IMR-90 (cell line): ENCODE data around the gene VPS35L. TPM values are rescaled to one million over a fixed set of nuclear protein-coding genes. Genes with fewer than 3 reads are reported as not detected.

Experiments
- ATAC-seq: fragments of 200-7000 bp; cut with Tn5 transposase; 2 replicates; pipeline ENCODE4 v1.9.1; 2020; ENCODE audit warnings: low read depth, mild to moderate bottlenecking, moderate library complexity
- BruUV-seq: library from RNA; stranded (reverse); fragments of 400-500 nt; replicated peaks from 2 replicates; lab custom pipeline; 2021; lab: Mats Ljungman, UMichigan
- CTCF ChIA-PET: fragments of 300-600 bp; formaldehyde crosslinking; extraction: SDS; loops from one replicate; lab custom pipeline; 2021; ENCODE audit warnings: antibody characterized with exemption; lab: Yijun Ruan, JAX
- POLR2A ChIA-PET: fragments of 300-600 bp; sonication (Branson Sonifier 250); formaldehyde crosslinking; loops from one replicate; lab custom pipeline; 2022; ENCODE audit warnings: antibody characterized with exemption; ENCODE audit not compliant: unreplicated experiment; lab: Charles Lee
- DNase-seq: peaks from one replicate; pipeline ENCODE4 v3.0.0; 2013
- H2AFZ ChIP-seq: replicated peaks from 2 replicates; pipeline ENCODE3; 2013; ENCODE audit warnings: low read length, mild to moderate bottlenecking; ENCODE audit not compliant: poor library complexity
- H2AK5ac ChIP-seq: 2 replicates; pipeline ENCODE4 v1.6.1; 2013; ENCODE audit warnings: low read depth, low read length, inconsistent platforms
- H2AK9ac ChIP-seq: replicated peaks from 2 replicates; pipeline ENCODE3; 2013; ENCODE audit warnings: mild to moderate bottlenecking, low read depth, low read length, moderate library complexity; ENCODE audit not compliant: poor library complexity
- H2BK120ac ChIP-seq: 2 replicates; pipeline ENCODE4 v1.6.1; 2013; ENCODE audit warnings: low read depth, low read length, inconsistent platforms
- H2BK15ac ChIP-seq: 3 replicates; pipeline ENCODE4 v1.6.1; 2013; ENCODE audit warnings: low read depth, low read length, inconsistent platforms
- H2BK20ac ChIP-seq: 2 replicates; pipeline ENCODE4 v1.6.1; 2013; ENCODE audit warnings: low read depth, mild to moderate bottlenecking, inconsistent platforms, low read length, moderate library complexity
- H2BK5ac ChIP-seq: 2 replicates; pipeline ENCODE4 v1.6.1; 2013; ENCODE audit warnings: mild to moderate bottlenecking, low read depth, low read length, inconsistent platforms; ENCODE audit not compliant: poor library complexity, severe bottlenecking
- H3K14ac ChIP-seq: replicated peaks from 2 replicates; pipeline ENCODE4 v1.6.1; 2013; ENCODE audit warnings: low read depth, low read length, inconsistent platforms
- H3K18ac ChIP-seq: 2 replicates; pipeline ENCODE4 v1.6.1; 2013; ENCODE audit warnings: low read depth, low read length, control low read depth
- H3K23ac ChIP-seq: 2 replicates; pipeline ENCODE4 v1.6.1; 2013; ENCODE audit warnings: low read depth, low read length, inconsistent platforms
- H3K27ac ChIP-seq: 2 replicates; pipeline ENCODE4 v1.5.1; 2013; ENCODE audit warnings: mild to moderate bottlenecking, control low read depth, low read length; ENCODE audit not compliant: insufficient read depth
- H3K27me3 ChIP-seq: 2 replicates; pipeline ENCODE4 v1.6.1; 2013; ENCODE audit warnings: low read length; ENCODE audit not compliant: control insufficient read depth, insufficient read depth
- H3K36me3 ChIP-seq: 2 replicates; pipeline ENCODE4 v1.6.1; 2013; ENCODE audit warnings: low read length, mixed read lengths; ENCODE audit not compliant: control insufficient read depth, insufficient read depth
- H3K4ac ChIP-seq: 2 replicates; pipeline ENCODE4 v1.6.1; 2013; ENCODE audit warnings: low read depth, low read length, inconsistent platforms
- H3K4me1 ChIP-seq: 2 replicates; pipeline ENCODE4 v1.6.1; 2013; ENCODE audit warnings: low read length, mixed read lengths; ENCODE audit not compliant: control insufficient read depth, insufficient read depth
- H3K4me2 ChIP-seq: 2 replicates; pipeline ENCODE4 v1.6.1; 2013; ENCODE audit warnings: low read depth, mild to moderate bottlenecking, control low read depth, low read length, moderate library complexity
- H3K4me3 ChIP-seq: 2 replicates; pipeline ENCODE4 v1.5.1; 2013; ENCODE audit warnings: low read depth, mild to moderate bottlenecking, control low read depth, low read length, moderate library complexity; ENCODE audit not compliant: insufficient read depth
- H3K56ac ChIP-seq: 2 replicates; pipeline ENCODE4 v1.6.1; 2013; ENCODE audit warnings: low read length, inconsistent platforms; ENCODE audit not compliant: insufficient read depth; ENCODE audit errors: extremely low read depth
- H3K79me1 ChIP-seq, 2 experiments: 2 replicates each; pipeline ENCODE4 v1.6.1; 2013; ENCODE audit warnings: low read length in 2 of 2, inconsistent platforms in 1 of 2, low read depth in 1 of 2
- H3K9ac ChIP-seq: 2 replicates; pipeline ENCODE4 v1.6.1; 2013; ENCODE audit warnings: low read depth, low read length, control low read depth
- H3K9me1 ChIP-seq: 2 replicates; pipeline ENCODE4 v1.6.1; 2013; ENCODE audit warnings: low read length, inconsistent platforms; ENCODE audit not compliant: insufficient read depth
- H3K9me3 ChIP-seq: 2 replicates; pipeline ENCODE4 v1.6.1; 2013; ENCODE audit warnings: low read length; ENCODE audit not compliant: control insufficient read depth, insufficient read depth
- H4K20me1 ChIP-seq: 2 replicates; pipeline ENCODE4 v1.6.1; 2013; ENCODE audit warnings: low read length, inconsistent platforms; ENCODE audit not compliant: insufficient read depth
- H4K5ac ChIP-seq: 2 replicates; pipeline ENCODE4 v1.6.1; 2013; ENCODE audit warnings: mild to moderate bottlenecking, low read depth, low read length, control low read depth
- H4K8ac ChIP-seq, 2 experiments: 2 replicates each; pipeline ENCODE4 v1.6.1; 2013; ENCODE audit warnings: low read depth in 2 of 2, low read length in 2 of 2, control low read depth in 1 of 2, inconsistent platforms in 1 of 2
- H4K91ac ChIP-seq: 2 replicates; pipeline ENCODE4 v1.6.1; 2013; ENCODE audit warnings: low read depth, low read length, inconsistent platforms; ENCODE audit not compliant: insufficient read depth
- BHLHE40 ChIP-seq: fragments of 150-350 bp; IDR thresholded peaks from 2 replicates; pipeline ENCODE4 v1.6.1; 2016; ENCODE audit warnings: mild to moderate bottlenecking, low read depth, low read length
- CEBPB ChIP-seq: IDR thresholded peaks from 2 replicates; pipeline ENCODE4 v1.6.1; 2012; ENCODE audit warnings: low read depth, low read length, improper control_type of control experiment
- ELK1 ChIP-seq: fragments of 150-350 bp; IDR thresholded peaks from 2 replicates; pipeline ENCODE4 v1.6.1; 2016; ENCODE audit warnings: low read depth, mild to moderate bottlenecking, low read length, moderate library complexity, borderline replicate concordance
- FOS ChIP-seq: fragments of 150-350 bp; IDR thresholded peaks from 2 replicates; pipeline ENCODE4 v1.6.1; 2016; ENCODE audit warnings: low read depth, low read length
- MAZ ChIP-seq: IDR thresholded peaks from 2 replicates; pipeline ENCODE4 v1.6.1; 2012; ENCODE audit warnings: low read depth, mild to moderate bottlenecking, low read length, improper control_type of control experiment, moderate library complexity, borderline replicate concordance
- NFE2L2 ChIP-seq: fragments of 150-350 bp; IDR thresholded peaks from 2 replicates; pipeline ENCODE4 v1.6.1; 2016; ENCODE audit warnings: low read depth, mild to moderate bottlenecking, low read length
- RAD21 ChIP-seq: IDR thresholded peaks from 2 replicates; pipeline ENCODE4 v1.6.1; 2012; ENCODE audit warnings: low read length, improper control_type of control experiment
- RCOR1 ChIP-seq: IDR thresholded peaks from 2 replicates; pipeline ENCODE4 v1.6.1; 2012; ENCODE audit warnings: mild to moderate bottlenecking, low read length, improper control_type of control experiment; ENCODE audit not compliant: insufficient replicate concordance
- RFX5 ChIP-seq: IDR thresholded peaks from 2 replicates; pipeline ENCODE4 v1.8.0; 2012; ENCODE audit warnings: low read depth, mild to moderate bottlenecking, low read length, moderate library complexity
- WGBS, 2 experiments: methylation state at CpG; one replicate each; pipeline versions ENCODE4 v1.1.5 to v1.1.7; 2013; ENCODE audit warnings: missing lambda C conversion rate in 2 of 2; ENCODE audit not compliant: insufficient read length in 1 of 2; ENCODE audit errors: extremely low coverage in 2 of 2; 5-methylcytosine and 5-hydroxymethylcytosine counted together
- dilution Hi-C: fragments of 300-500 bp; cut with HindIII; formaldehyde crosslinking; loops from one replicate; pipeline ENCODE4 v1.14.3; 2018; ENCODE audit warnings: low sequenced_read_pairs; ENCODE audit not compliant: unreplicated experiment
- in situ Hi-C: fragments of 300-500 bp; cut with MboI; formaldehyde crosslinking; loops from 3 replicates; pipeline ENCODE4 v1.14.3; 2019; ENCODE audit warnings: low sequenced_read_pairs, inconsistent platforms, mixed read lengths
- intact Hi-C: fragments of 100-400 bp; cut with micrococcal nuclease; formaldehyde crosslinking; loops from 2 replicates; pipeline ENCODE4 v1.10.0; 2022
- polyA plus RNA-seq, 3 experiments: library from polyadenylated mRNA; depleted of rRNA; stranded (reverse); fragments of >200 nt; gene quantifications; 2 replicates each; pipeline ENCODE4 v1.2.3, GENCODE V29; 2012; ENCODE audit warnings: low replicate concordance in 1 of 3
- total RNA-seq: library from RNA; depleted of rRNA; stranded (reverse); fragments of >200 nt; gene quantifications from 2 replicates; pipeline ENCODE4 v1.2.3, GENCODE V29; 2012
- TF ChIP-seq, protein P1 (sequence below): conservative IDR thresholded peaks from 2 replicates; pipeline ENCODE4 v1.5.1; 2012; ENCODE audit warnings: mild to moderate bottlenecking, low read depth, low read length, improper control_type of control experiment
- TF ChIP-seq, protein P2 (sequence below): fragments of 150-350 bp; IDR thresholded peaks from 2 replicates; pipeline ENCODE4 v1.6.1; 2017; ENCODE audit warnings: mild to moderate bottlenecking, antibody characterized with exemption, low read length, low read depth

VPS35L gene
- total and polyA plus RNA-seq, 2 of the 4 experiments (the other 2 are of a cell fraction) = 28.0 to 40.1 TPM

DNA sequence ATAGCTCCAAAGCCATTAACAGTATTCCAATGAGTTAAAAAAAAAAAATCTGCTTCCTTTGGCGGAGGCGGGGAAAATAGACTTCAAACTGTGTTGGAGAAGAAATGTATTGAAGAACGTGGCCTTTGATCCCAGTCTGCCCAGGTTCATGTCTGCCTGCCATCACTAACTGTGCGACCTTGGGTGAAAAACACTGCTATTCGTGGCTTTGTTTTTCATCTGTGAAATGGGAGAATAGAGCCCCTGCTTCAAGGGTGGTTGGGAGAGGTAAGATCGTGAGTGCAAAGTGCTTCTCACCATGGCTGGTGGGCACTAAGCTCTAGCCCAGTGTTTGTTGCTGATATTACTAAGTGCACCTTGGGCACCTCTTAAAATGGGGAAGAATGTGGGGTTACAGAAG is 69.5 kb downstream of the VPS35L start:
- no peak overlapping the region for H3K23ac ChIP-seq
- H3K9me3 ChIP-seq = no peaks in the 10 kb centered on the region
- no peak overlapping the region for H2BK5ac ChIP-seq
- H3K14ac ChIP-seq = no peak overlapping the region
- no peak overlapping the region for H4K8ac ChIP-seq
- H3K27me3 ChIP-seq = no peaks in the 10 kb centered on the region
- H3K4me1 ChIP-seq = no peaks in the 10 kb centered on the region
- H2AK5ac ChIP-seq = no peak overlapping the region
- DNase-seq = no peak
- no peak overlapping the region for H3K18ac ChIP-seq
- 84% methylated on average over 2 of the region's 6 CpGs; no CpG with 5 or more reads in 1 of the 2 experiments for WGBS, 2 experiments
- no peak overlapping the region for H3K27ac ChIP-seq
- H3K4ac ChIP-seq = no peak overlapping the region
- H2BK15ac ChIP-seq = no peak overlapping the region
- no TSS peak for BruUV-seq
- in situ Hi-C loops (no loop called here), intact Hi-C loops (no loop called here), dilution Hi-C loops (no loop called here)
- H3K56ac ChIP-seq = no peak overlapping the region
- ChIA-PET POLR2A (no interaction called here), CTCF (no interaction called here)
- H2BK20ac ChIP-seq = no peak overlapping the region
- H3K9ac ChIP-seq = no peak overlapping the region
- no peak overlapping the region for H4K5ac ChIP-seq
- H3K9me1 ChIP-seq = no peaks in the 10 kb centered on the region; the same call in 1 of the 2 replicates
- H3K79me1 ChIP-seq = no peaks in the 10 kb centered on the region
- no peak overlapping the region for H2AK9ac ChIP-seq
- TF ChIP-seq CEBPB = no peak
- TF ChIP-seq NFE2L2 = no peak
- TF ChIP-seq, protein P1, sequence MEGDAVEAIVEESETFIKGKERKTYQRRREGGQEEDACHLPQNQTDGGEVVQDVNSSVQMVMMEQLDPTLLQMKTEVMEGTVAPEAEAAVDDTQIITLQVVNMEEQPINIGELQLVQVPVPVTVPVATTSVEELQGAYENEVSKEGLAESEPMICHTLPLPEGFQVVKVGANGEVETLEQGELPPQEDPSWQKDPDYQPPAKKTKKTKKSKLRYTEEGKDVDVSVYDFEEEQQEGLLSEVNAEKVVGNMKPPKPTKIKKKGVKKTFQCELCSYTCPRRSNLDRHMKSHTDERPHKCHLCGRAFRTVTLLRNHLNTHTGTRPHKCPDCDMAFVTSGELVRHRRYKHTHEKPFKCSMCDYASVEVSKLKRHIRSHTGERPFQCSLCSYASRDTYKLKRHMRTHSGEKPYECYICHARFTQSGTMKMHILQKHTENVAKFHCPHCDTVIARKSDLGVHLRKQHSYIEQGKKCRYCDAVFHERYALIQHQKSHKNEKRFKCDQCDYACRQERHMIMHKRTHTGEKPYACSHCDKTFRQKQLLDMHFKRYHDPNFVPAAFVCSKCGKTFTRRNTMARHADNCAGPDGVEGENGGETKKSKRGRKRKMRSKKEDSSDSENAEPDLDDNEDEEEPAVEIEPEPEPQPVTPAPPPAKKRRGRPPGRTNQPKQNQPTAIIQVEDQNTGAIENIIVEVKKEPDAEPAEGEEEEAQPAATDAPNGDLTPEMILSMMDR = no peak
- TF ChIP-seq, protein P2, sequence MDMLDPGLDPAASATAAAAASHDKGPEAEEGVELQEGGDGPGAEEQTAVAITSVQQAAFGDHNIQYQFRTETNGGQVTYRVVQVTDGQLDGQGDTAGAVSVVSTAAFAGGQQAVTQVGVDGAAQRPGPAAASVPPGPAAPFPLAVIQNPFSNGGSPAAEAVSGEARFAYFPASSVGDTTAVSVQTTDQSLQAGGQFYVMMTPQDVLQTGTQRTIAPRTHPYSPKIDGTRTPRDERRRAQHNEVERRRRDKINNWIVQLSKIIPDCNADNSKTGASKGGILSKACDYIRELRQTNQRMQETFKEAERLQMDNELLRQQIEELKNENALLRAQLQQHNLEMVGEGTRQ = no peak
- TF ChIP-seq BHLHE40 = no peak
- TF ChIP-seq RFX5 = no peak
- TF ChIP-seq ELK1 = no peak
- TF ChIP-seq RCOR1 = no peak
- TF ChIP-seq MAZ = no peak
- TF ChIP-seq RAD21 = no peak
- no peak for TF ChIP-seq FOS
- no peak overlapping the region for H4K91ac ChIP-seq
- H3K4me3 ChIP-seq = no peak overlapping the region
- no peak for ATAC-seq
- no peak overlapping the region for H2AFZ ChIP-seq
- H2BK120ac ChIP-seq = no peak overlapping the region
- H3K4me2 ChIP-seq = no peak overlapping the region
- no peaks in the 10 kb centered on the region for H4K20me1 ChIP-seq
- peaks cover 27% of the 10 kb centered on the region for H3K36me3 ChIP-seq
